HG03457 (cell line): ENCODE data around the gene YTHDC2.
A peak's percentile ranks its signal among the peaks of the same experiment; 100 is the strongest.
"Not testable (repeated sequence)": the region's sequence is repeated elsewhere in the genome, so short reads cannot be mapped to it uniquely, and the experiment has no call there.

Experiments
- ATAC-seq: cut with Tn5 transposase; IDR thresholded peaks from one replicate; pipeline ENCODE4 v1.9.1; 2021; ENCODE audit warnings: moderate number of reproducible peaks; ENCODE audit not compliant: unreplicated experiment

YTHDC2 gene

DNA sequence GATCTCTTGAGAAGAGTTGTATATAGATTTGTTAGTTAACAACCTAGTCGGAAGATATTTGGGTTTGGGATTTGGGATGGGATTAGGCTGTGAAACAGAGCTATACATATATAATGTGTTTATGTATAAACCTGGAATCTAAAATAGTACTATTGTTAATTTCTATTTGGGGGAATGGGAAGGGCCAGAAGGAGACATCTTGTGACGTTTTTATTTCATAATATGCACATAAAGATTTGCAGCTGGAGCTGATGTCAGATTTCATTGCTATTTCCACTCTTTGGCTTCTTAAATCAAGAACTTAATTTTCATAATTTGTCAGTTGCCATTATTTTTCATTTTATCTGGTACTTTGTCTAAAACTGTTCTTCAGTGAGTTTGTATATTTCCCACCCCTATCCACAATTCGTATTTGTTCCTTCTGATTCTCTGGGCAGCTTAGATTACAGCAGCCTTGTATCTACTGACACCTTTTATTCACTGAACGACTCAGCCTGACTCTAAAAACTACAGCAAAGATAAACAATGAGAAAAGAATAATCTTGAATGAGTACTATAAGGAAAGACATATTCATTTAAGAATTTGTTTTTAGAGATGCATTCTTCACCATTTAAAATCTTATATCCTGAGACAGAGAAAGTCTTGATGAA lies 86.9 kb downstream of the YTHDC2 start:
- no peak for ATAC-seq

- ATAC-seq = no peak
Measured at GRCh38 chr5:113601423-113601822, 87.9 kb downstream of the YTHDC2 start.

GRCh38 chr5:113603246-113603645 lies 89.8 kb downstream of the YTHDC2 start:
- ATAC-seq = not testable (repeated sequence)

GRCh38 chr5:113606298-113607134 lies 93.0 kb downstream of the YTHDC2 start:
- ATAC-seq = peak; percentile 97

- no peak for ATAC-seq
Measured at GRCh38 chr5:113607361-113607760, 93.9 kb downstream of the YTHDC2 start.

- no peak for ATAC-seq
Measured at GRCh38 chr5:113608113-113608596, 94.7 kb downstream of the YTHDC2 start.

DNA sequence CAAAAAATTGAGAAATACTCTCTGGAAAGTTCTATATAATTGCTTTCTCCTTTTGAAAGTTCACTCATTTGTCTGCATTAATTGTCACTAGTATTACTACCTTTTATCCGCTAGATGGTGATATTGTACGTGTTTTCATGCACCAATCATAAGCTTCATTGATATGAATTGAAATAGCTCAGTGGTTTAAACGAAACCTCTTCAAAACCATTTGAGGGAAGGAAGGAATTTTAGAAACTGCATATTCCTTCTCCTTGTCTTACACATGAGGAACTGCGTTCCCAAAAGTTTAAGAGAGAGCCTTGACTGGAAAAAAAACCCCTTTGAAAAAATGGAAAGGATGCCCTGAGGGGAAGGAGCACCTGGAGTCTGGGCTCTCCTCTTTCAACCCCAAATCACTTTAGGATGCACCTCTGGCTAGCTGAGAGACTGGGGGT lies 98.6 kb downstream of the YTHDC2 start:
- no peak for ATAC-seq

DNA sequence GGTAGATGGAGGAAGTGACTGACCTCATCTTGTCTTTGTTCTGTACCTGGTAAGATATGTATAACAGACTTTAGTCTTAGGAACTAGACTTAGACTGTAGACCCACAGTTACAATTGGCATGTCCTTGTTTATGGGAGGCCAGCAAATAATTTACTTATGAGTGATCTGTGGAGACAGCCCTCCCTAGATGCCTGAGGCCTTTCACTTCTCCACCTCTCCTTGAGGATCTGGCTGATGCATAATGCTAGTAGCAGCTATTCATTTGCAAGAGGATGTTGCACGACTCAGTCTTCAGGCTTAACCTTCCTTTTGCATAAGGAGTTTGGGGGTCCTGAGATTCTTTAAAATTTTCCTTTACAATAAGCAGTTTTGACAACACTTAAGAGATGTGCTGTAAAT lies 100.7 kb downstream of the YTHDC2 start:
- ATAC-seq = no peak

- no peak for ATAC-seq
Measured at GRCh38 chr5:113615708-113616107, 102.2 kb downstream of the YTHDC2 start.

- no peak for ATAC-seq
Measured at GRCh38 chr5:113617191-113617796, 103.8 kb downstream of the YTHDC2 start.

- ATAC-seq = no peak
Measured at GRCh38 chr5:113632996-113633395, 119.5 kb downstream of the YTHDC2 start.

GRCh38 chr5:113634957-113635356 lies 121.5 kb downstream of the YTHDC2 start:
- no peak for ATAC-seq

GRCh38 chr5:113641715-113642114 lies 128.2 kb downstream of the YTHDC2 start:
- ATAC-seq = no peak
